Epithelial cell of proximal tubule (primary cell): ENCODE results near the gene INTS15. TPM values are rescaled to one million over a fixed set of nuclear protein-coding genes. Genes with fewer than 3 reads are reported as not detected.
A peak's percentile ranks its signal among the peaks of the same experiment; 100 is the strongest.

Experiments used
- DNase-seq: peaks from one replicate; pipeline ENCODE4 v3.0.0-alpha.2; 2011; ENCODE audit warnings: low read depth
- H3K4me3 ChIP-seq: 2 replicates; pipeline ENCODE4 v1.5.1; 2011; ENCODE audit warnings: low read depth, mild to moderate bottlenecking, low read length
- total RNA-seq: library from RNA; depleted of rRNA; stranded (reverse); fragments of >200 nt; gene quantifications from 2 replicates; pipeline ENCODE4 v1.2.3, GENCODE V29; 2015
- TF ChIP-seq, protein P1 (sequence below): conservative IDR thresholded peaks from 2 replicates; pipeline ENCODE4 v1.5.1; 2012; ENCODE audit warnings: low read depth, mild to moderate bottlenecking, low read length

Gene INTS15
- total RNA-seq, 1 donor from 2014 or later, result 23.1 TPM

DNA sequence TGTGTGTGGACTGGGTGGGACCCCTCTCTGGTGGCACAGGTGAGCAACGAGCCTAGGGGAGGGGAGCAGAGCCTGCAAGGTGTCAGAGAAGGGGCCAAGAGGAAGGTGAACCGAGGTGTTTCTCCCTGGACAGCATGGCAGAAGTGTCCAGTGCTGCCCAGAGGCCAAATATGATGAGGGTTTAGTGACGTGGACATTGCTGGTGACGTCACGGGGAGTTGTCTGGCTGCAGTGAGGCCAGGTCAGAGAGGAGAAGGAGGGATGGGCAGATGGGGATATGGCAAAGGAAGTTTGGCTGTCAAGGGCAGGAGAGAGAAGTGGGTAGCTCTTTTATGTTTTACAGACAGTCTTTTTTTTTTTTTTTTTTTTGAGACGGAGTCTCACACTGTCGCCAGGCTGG lies 23.0 kb downstream of the INTS15 start:
- TF ChIP-seq, protein P1, sequence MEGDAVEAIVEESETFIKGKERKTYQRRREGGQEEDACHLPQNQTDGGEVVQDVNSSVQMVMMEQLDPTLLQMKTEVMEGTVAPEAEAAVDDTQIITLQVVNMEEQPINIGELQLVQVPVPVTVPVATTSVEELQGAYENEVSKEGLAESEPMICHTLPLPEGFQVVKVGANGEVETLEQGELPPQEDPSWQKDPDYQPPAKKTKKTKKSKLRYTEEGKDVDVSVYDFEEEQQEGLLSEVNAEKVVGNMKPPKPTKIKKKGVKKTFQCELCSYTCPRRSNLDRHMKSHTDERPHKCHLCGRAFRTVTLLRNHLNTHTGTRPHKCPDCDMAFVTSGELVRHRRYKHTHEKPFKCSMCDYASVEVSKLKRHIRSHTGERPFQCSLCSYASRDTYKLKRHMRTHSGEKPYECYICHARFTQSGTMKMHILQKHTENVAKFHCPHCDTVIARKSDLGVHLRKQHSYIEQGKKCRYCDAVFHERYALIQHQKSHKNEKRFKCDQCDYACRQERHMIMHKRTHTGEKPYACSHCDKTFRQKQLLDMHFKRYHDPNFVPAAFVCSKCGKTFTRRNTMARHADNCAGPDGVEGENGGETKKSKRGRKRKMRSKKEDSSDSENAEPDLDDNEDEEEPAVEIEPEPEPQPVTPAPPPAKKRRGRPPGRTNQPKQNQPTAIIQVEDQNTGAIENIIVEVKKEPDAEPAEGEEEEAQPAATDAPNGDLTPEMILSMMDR, result no peak
- DNase-seq, result no peak

GRCh38 chr7:6613706-6614105 lies 23.9 kb downstream of the INTS15 start:
- no peak overlapping the region for H3K4me3 ChIP-seq
- no peak for DNase-seq
- TF ChIP-seq, protein P1, result no peak

More for the DNA sequence above, 23.0 kb downstream of the INTS15 start:
- H3K4me3 ChIP-seq, result no peak overlapping the region

DNA sequence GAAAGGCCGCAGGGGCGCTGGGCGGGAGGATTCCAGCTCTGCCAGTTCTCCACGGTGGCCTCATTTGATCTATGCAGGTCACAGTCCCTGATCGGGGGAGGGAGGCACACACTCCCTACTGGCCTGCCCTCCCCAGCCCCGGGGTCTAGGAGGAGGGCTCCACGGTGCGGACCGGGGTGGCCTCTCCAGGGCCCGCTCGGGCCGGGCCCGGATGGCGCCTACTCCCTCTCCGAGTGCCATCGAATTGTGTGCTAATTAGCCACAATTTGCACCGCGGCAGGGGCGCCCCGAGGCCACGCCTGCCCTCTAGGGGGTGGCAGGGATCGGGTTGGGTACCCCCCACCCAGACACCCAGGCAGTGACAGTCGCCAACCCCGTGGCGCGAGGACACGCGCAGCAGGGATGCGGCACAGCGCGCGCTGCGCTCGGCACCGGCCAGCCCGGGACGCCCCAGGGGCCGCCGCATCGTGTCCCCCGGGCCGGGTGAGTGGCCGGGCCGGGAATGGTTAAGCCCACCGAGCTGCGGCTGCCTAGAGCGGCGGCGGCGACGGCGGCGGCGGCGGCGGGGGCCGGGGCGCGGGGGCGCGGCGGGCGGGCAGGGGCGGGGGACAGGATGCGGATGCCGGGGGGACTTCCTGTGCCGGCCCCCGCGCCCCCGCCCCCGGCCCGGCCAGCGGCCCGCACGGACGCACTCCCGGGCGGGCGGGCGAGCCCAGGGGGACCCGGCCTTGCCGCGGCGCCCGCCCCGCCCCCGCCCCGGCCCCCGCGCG lies 25.3 kb downstream of the INTS15 start, which contains the start of gene ZNF853:
ZNF853 (plus strand) TSS at position 658 of the 770 bp plus-strand sequence. CDS start 565 bp downstream, outside the sequence.
- peak within 1 kb of the TSS; percentile 50 for H3K4me3 ChIP-seq
- no peak for DNase-seq
- TF ChIP-seq, protein P1, result no peak

DNA sequence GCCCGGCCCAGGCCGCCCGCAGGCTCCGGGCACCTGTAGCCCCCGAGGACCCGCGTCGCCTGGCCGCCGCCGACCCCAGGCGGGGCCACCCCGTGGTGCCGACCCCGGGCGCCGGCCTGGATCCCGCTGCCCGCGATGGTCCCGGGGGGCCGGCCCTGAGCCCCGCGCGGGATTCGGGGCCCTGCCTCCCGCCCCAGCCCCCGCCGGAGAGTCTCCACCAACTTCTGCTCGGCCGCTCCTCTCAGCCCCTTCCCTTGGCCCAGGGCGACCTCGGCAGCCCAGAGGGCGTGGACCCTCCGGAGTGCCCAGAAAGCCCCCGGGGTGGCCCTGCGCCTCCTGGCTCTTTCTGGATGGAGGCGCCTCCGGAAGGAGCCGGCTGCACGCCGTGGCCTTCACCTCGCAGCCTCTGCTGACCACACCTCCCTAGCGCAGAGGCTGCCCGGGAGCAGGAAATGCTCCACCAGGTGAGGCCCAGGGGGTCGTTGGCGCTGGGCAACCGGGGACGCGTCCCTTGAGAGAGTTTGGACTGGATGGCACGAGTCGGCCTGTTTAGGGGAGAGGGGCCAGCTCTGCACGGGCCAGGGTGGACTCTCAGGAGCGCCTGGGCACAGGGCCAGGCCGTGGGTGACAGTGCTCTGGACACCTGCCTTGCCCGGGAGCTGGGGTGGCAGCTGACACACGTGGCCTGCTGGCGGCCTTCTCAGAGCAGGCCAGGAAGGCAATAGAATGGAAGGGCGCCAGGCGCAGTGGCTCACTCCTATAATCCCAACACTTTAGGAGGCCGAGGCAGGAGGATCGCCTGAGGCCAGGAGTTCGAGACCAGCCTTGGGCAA lies 26.1 kb downstream of the INTS15 start:
- no peak for DNase-seq
- TF ChIP-seq, protein P1, result no peak
- H3K4me3 ChIP-seq, result peak overlapping the region; percentile 50

- DNase-seq, result no peak
- no peak overlapping the region for H3K4me3 ChIP-seq
- TF ChIP-seq, protein P1, result no peak
Observed at GRCh38 chr7:6616854-6617643, 27.2 kb downstream of the INTS15 start.

DNA sequence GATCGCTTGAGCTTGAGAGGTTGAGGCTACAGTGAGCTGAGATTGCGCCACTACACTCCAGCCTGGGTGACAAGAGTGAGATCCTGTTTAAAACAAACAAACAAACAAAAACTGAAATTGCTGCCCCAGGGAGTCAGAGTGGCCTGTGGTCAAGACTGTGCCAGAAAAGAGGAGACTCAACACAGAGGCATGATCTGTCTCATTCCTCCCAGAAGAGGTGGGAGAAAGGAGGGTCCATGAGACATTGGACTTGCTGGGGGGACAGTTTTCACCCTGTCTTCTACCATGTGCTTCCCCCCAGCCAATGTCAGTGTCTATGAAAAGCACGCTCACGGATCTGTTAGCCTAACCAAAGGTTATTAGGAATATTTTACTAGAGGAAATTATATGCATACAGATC lies 28.8 kb downstream of the INTS15 start:
- no peak overlapping the region for H3K4me3 ChIP-seq
- TF ChIP-seq, protein P1, result no peak
- DNase-seq, result no peak
